GM19372 (cell line): Measurements from ENCODE around the gene CYLD.

ENCODE experiments used
- ATAC-seq: cut with Tn5 transposase; IDR thresholded peaks from one replicate; pipeline ENCODE4 v1.9.1; 2021; ENCODE audit warnings: mild to moderate bottlenecking, low read depth, moderate library complexity; ENCODE audit not compliant: unreplicated experiment

CYLD gene

GRCh38 chr16:50839356-50839755 is 97.5 kb downstream of the CYLD start:
- ATAC-seq: no peak

GRCh38 chr16:50839920-50840729 is 98.2 kb downstream of the CYLD start:
- no peak for ATAC-seq

- ATAC-seq: no peak
Observed at GRCh38 chr16:50841081-50841886, 99.4 kb downstream of the CYLD start.

GRCh38 chr16:50842013-50842505 is 100.2 kb downstream of the CYLD start:
- no peak for ATAC-seq

- ATAC-seq: no peak
Observed at GRCh38 chr16:50842589-50842988, 100.7 kb downstream of the CYLD start.

GRCh38 chr16:50844840-50845239 is 103.0 kb downstream of the CYLD start:
- no peak for ATAC-seq

GRCh38 chr16:50845296-50845695 is 103.4 kb downstream of the CYLD start:
- no peak for ATAC-seq

- ATAC-seq: no peak
Observed at GRCh38 chr16:50846511-50846910, 104.6 kb downstream of the CYLD start.

- ATAC-seq: no peak
Observed at GRCh38 chr16:50847166-50847565, 105.3 kb downstream of the CYLD start.

- no peak for ATAC-seq
Observed at GRCh38 chr16:50848755-50849514, 107.0 kb downstream of the CYLD start.
